Hair follicle dermal papilla cell (primary cell): ENCODE data around the gene NPIPB8. TPM values are rescaled to one million over a fixed set of nuclear protein-coding genes. Genes with fewer than 3 reads are reported as not detected.

ENCODE experiments used
- total RNA-seq: library from RNA; depleted of rRNA; stranded (reverse); fragments of >200 nt; gene quantifications from 2 replicates; pipeline ENCODE4 v1.2.3, GENCODE V29; 2012

NPIPB8 gene
- total RNA-seq, result not detected in 2 replicates

DNA sequence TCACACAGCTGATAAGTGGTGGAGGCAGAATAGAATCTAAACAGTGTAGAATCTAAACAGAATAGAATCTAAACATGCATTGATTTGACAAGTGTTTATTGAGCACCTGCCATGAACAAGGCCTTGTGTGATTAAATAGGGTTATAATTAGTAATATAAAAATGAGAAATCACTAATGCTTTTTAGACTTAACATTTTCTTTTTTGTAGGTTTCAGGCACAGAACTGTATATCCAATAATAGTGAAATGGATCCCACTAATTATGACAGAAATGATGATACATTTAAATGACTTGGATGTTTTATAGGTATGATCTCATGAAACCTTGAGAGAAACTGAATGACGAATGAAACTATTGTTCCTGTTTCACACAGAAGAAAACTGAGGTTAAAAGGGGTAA is at the start of gene NPIPB8:
Gene NPIPB8 (plus strand): TSS at position 301 of the 400 bp plus-strand sequence. CDS start 296 bp downstream, outside the sequence.

GRCh38 chr16:28596840-28597691 is 40.8 kb upstream of the NPIPB8 start, which contains the start of gene SULT1A2:
Gene SULT1A2, minus strand, starts transcription at chr16:28597050. Its CDS starts 1,120 bp downstream, at chr16:28595930.

GRCh38 chr16:28609631-28610594 is 28.0 kb upstream of the NPIPB8 start, which contains the start of gene SULT1A1:
Gene SULT1A1, minus strand, starts transcription at chr16:28610044. Its CDS starts 1,189 bp downstream, at chr16:28608855.

Other genes with a start within 250 kb of the NPIPB8 start
- gene EIF3CL, start 234.2 kb upstream of the NPIPB8 start, total RNA-seq, result 37.6 and 48.9 TPM in 2 replicates
- not detected in 2 replicates for gene NPIPB7, start 165.7 kb upstream of the NPIPB8 start, total RNA-seq
- 16.0 and 16.4 TPM in 2 replicates for gene CLN3, start 146.0 kb upstream of the NPIPB8 start, total RNA-seq
- not detected in 2 replicates for gene APOBR, start 143.4 kb upstream of the NPIPB8 start, total RNA-seq
- gene IL27, start 131.2 kb upstream of the NPIPB8 start, total RNA-seq, result not detected in 2 replicates
- gene NUPR1, start 99.1 kb upstream of the NPIPB8 start, total RNA-seq, result 25.2 and 49.5 TPM in 2 replicates
- gene SGF29, start 84.1 kb upstream of the NPIPB8 start, total RNA-seq, result 8.8 and 8.9 TPM in 2 replicates
- gene SULT1A2, start 41.0 kb upstream of the NPIPB8 start, total RNA-seq, result not detected in 2 replicates
- 0.16 and 0.61 TPM in 2 replicates for gene SULT1A1, start 28.0 kb upstream of the NPIPB8 start, total RNA-seq
- gene EIF3C, start 73.4 kb downstream of the NPIPB8 start, total RNA-seq, result 56.1 and 69.3 TPM in 2 replicates
- gene NPIPB9, start 113.7 kb downstream of the NPIPB8 start, total RNA-seq, result 2.7 and 4.4 TPM in 2 replicates
- gene ATXN2L, start 184.9 kb downstream of the NPIPB8 start, total RNA-seq, result 51.1 and 61.3 TPM in 2 replicates
- 73.0 and 74.9 TPM in 2 replicates for gene TUFM, start 208.3 kb downstream of the NPIPB8 start, total RNA-seq
- gene SH2B1, start 225.8 kb downstream of the NPIPB8 start, total RNA-seq, result 19.8 and 22.9 TPM in 2 replicates
- under 0.01 and 0.32 TPM in 2 replicates for gene ATP2A1, start 240.4 kb downstream of the NPIPB8 start, total RNA-seq